CD8-positive, alpha-beta memory T cell (primary cell): ENCODE data around the gene ACTA2. TPM values are rescaled to one million over a fixed set of nuclear protein-coding genes. Genes with fewer than 3 reads are reported as not detected.

Experiments
- CTCF ChIA-PET: fragments of 350-600 bp; sonication (Branson Sonifier 250); formaldehyde crosslinking; loops from one replicate; lab custom pipeline; 2021; ENCODE audit warnings: antibody characterized with exemption; lab: Charles Lee
- POLR2A ChIA-PET: fragments of 350-600 bp; sonication (Branson Sonifier 250); formaldehyde crosslinking; loops from one replicate; lab custom pipeline; 2021; ENCODE audit warnings: antibody characterized with exemption; lab: Charles Lee
- DNase-seq, 5 donors: peaks; one replicate each; pipeline versions ENCODE4 v3.0.0 to v3.0.0-alpha.2; 2020 to 2022; ENCODE audit warnings: mixed read lengths in 1 of 5
- H3K27ac ChIP-seq: one replicate; pipeline ENCODE4 v1.7.0; 2013; ENCODE audit warnings: low read depth, mild to moderate bottlenecking, low read length, moderate library complexity
- H3K27me3 ChIP-seq: 2 replicates; pipeline ENCODE4 v1.7.0; 2013; ENCODE audit warnings: low read length, mild to moderate bottlenecking; ENCODE audit not compliant: insufficient read depth, poor library complexity, severe bottlenecking
- H3K36me3 ChIP-seq: 2 replicates; pipeline ENCODE4 v1.7.0; 2013; ENCODE audit warnings: mild to moderate bottlenecking, low read length, moderate library complexity; ENCODE audit not compliant: insufficient read depth
- H3K4me1 ChIP-seq: 2 replicates; pipeline ENCODE4 v1.7.0; 2013; ENCODE audit warnings: mild to moderate bottlenecking, low read length, moderate library complexity; ENCODE audit not compliant: insufficient read depth
- H3K4me3 ChIP-seq: 2 replicates; pipeline ENCODE4 v1.7.0; 2013; ENCODE audit warnings: mild to moderate bottlenecking, low read length
- H3K9me3 ChIP-seq: 2 replicates; pipeline ENCODE4 v1.7.0; 2013; ENCODE audit warnings: mild to moderate bottlenecking, low read length
- H3K27ac Mint-ChIP-seq, 8 donors: one replicate each; pipeline ENCODE4 v1.8.0; 2020 to 2021; ENCODE audit warnings: mixed read lengths in 8 of 8, mild to moderate bottlenecking in 6 of 8, inconsistent platforms in 3 of 8, moderate library complexity in 3 of 8
- H3K27me3 Mint-ChIP-seq, 2 donors: one replicate each; pipeline ENCODE4 v1.8.0; 2020 to 2021; ENCODE audit warnings: mixed read lengths in 2 of 2, mild to moderate bottlenecking in 1 of 2, moderate library complexity in 1 of 2
- H3K36me3 Mint-ChIP-seq, 3 donors: one replicate each; pipeline ENCODE4 v1.8.0; 2020 to 2021; ENCODE audit warnings: mixed read lengths in 3 of 3, inconsistent platforms in 1 of 3, mild to moderate bottlenecking in 1 of 3
- H3K4me1 Mint-ChIP-seq, 3 donors: one replicate each; pipeline ENCODE4 v1.8.0; 2020 to 2021; ENCODE audit warnings: mixed read lengths in 3 of 3, inconsistent platforms in 1 of 3, mild to moderate bottlenecking in 1 of 3
- H3K4me3 Mint-ChIP-seq, 7 donors: one replicate each; pipeline ENCODE4 v1.8.0; 2020 to 2021; ENCODE audit warnings: mixed read lengths in 7 of 7, mild to moderate bottlenecking in 6 of 7, moderate library complexity in 4 of 7, inconsistent platforms in 2 of 7
- H3K9me3 Mint-ChIP-seq, 5 donors: one replicate each; pipeline ENCODE4 v1.8.0; 2020 to 2022; ENCODE audit warnings: mixed read lengths in 5 of 5, mild to moderate bottlenecking in 3 of 5, moderate library complexity in 2 of 5, inconsistent platforms in 1 of 5
- polyA plus RNA-seq: library from polyadenylated mRNA; unstranded; fragments of 300-500 nt; fragmentation: Illumina TruSeq; gene quantifications from one replicate; pipeline ENCODE4 v1.2.3, GENCODE V29; 2021
- total RNA-seq, 2 experiments: library from RNA; stranded (reverse); gene quantifications; one replicate each; pipeline ENCODE4 v1.2.3, GENCODE V29; 2021

Gene ACTA2
- total and polyA plus RNA-seq, 3 experiments from 2014 or later = 24.4 to 37.1 (median 35.0) TPM

DNA sequence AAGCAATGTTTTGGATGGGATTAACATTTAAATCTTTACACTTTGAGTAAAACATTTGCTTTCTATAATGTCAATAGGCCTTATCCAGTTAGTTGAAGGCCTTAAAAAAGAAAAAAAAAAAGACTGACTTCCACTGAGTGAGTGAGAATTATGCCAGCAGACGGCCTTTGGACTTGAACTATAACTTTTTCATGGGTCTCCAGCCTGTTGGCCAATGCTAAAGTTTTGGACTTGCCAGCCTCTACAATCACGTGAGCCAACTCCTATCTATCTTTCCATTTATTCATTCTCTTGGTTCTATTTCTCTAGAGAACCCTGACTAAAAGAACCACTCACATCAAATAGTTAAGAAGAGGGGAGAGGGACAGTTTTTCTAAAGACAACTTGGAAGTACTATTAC lies 35.3 kb upstream of the ACTA2 start:
- peaks cover 0 to 23% (median 4%) of the 10 kb centered on the region in 3 donors for H3K36me3 Mint-ChIP-seq
- no peaks in the 10 kb centered on the region for H3K27me3 Mint-ChIP-seq
- no peak overlapping the region for H3K27ac ChIP-seq
- peaks cover 52 to 69% (median 67%) of the 10 kb centered on the region in 3 donors for H3K4me1 Mint-ChIP-seq
- peaks cover 4 to 8% (median 5%) of the 10 kb centered on the region in 5 donors for H3K9me3 Mint-ChIP-seq
- no peak overlapping the region for H3K4me3 ChIP-seq
- peaks cover 45% of the 10 kb centered on the region for H3K4me1 ChIP-seq
- H3K9me3 ChIP-seq = peaks cover 5% of the 10 kb centered on the region
- no peaks in the 10 kb centered on the region for H3K27me3 ChIP-seq
- H3K4me3 Mint-ChIP-seq = peak overlapping the region in 2 of 7 donors; percentile 26 to 34
- CTCF ChIA-PET = interaction anchor here (0.8 to 1.4 kb wide), 5 partner anchors 13 to 55 kb away, joined by 3 to 5 read pairs (median 4); no protein-coding TSS in a partner anchor
- no peaks in the 10 kb centered on the region for H3K36me3 ChIP-seq
- peak overlapping the region in 7 of 8 donors; percentile 32 to 97 (median 67) for H3K27ac Mint-ChIP-seq
- DNase-seq = no peak
- POLR2A ChIA-PET = interaction anchor here (0.6 to 1.0 kb wide), 2 partner anchors 39 to 108 kb away, joined by 3 read pairs; partner anchors contain the start of gene STAMBPL1

DNA sequence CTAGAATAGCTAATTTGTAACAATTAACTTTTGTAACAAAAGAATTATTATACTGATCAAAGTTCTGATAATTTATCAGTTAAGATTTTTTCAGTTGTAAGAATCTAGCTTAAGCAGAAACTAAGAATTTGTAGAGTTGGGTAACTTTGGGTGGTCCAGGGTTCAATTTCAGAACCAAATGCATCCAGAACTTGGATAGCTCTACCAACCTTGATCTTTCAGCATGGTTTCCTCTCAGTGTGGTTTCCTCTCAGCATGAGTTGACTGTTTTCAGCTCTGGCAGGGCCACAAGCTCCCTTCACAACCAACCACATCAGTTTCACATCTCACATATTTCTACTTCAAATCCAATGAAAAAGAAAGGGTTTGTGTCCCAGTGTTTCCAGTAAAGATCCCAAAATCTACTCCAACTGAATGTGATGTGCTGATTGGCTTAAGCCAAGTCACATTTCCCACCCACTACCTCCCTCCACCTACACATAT lies 34.7 kb upstream of the ACTA2 start:
- peak overlapping the region in 2 of 7 donors; percentile 4 to 48 for H3K4me3 Mint-ChIP-seq
- H3K9me3 Mint-ChIP-seq = peaks cover 4 to 8% (median 5%) of the 10 kb centered on the region in 5 donors
- no peaks in the 10 kb centered on the region for H3K36me3 ChIP-seq
- H3K4me3 ChIP-seq = no peak overlapping the region
- H3K4me1 ChIP-seq = peaks cover 44% of the 10 kb centered on the region
- no peak for DNase-seq
- no peak overlapping the region for H3K27ac ChIP-seq
- H3K4me1 Mint-ChIP-seq = peaks cover 49 to 67% (median 64%) of the 10 kb centered on the region in 3 donors
- H3K36me3 Mint-ChIP-seq = peaks cover 0 to 21% (median 5%) of the 10 kb centered on the region in 3 donors
- peaks cover 5% of the 10 kb centered on the region for H3K9me3 ChIP-seq
- H3K27me3 ChIP-seq = no peaks in the 10 kb centered on the region
- peak overlapping the region in 7 of 8 donors; percentile 28 to 97 (median 71) for H3K27ac Mint-ChIP-seq
- no peaks in the 10 kb centered on the region for H3K27me3 Mint-ChIP-seq
- CTCF ChIA-PET = interaction anchor here (0.8 to 1.2 kb wide), 8 partner anchors 10 to 56 kb away, joined by 3 to 5 read pairs (median 3); no protein-coding TSS in a partner anchor
- POLR2A ChIA-PET = interaction anchor here (0.6 to 0.8 kb wide), 2 partner anchors 11 to 38 kb away, joined by 3 read pairs; no protein-coding TSS in a partner anchor

DNA sequence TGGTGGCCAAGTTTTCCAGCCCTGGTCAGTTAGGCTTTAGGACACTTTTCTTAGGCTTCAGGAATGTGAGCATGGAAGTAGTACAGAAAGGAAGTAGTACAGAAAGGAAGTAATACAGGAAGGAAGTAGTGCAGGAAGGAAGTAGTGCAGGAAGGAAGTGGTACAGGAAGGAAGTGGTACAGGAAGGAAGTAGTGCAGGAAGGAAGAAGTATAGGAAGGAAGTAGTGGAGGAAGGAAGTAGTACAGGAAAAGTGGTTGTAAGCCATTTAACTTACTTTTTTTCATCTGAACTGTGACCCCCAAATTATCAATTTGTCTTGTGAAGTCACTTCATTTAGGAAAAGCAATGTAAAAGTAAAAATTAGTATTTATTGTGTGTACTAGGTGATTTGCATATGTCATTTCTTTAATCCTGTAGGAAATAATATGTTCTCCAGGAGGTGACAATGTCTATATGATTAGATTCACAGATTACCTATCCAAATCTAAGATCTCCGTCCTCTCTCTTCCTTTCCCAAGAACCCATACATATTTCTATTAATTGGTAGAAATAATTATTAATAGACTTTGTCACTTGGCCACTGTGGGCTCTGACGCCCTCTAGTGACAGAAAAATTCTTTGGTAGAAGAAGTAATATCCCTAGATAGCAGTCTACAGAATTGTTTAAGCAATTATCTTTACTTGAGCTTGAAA lies 34.1 kb upstream of the ACTA2 start:
- Mint-ChIP-seq H3K36me3 (peaks cover 0 to 15% (median 6%) of the 10 kb centered on the region in 3 donors), H3K4me3 (peak overlapping the region in 2 of 7 donors; percentile 2 to 3), H3K4me1 (peaks cover 43 to 63% (median 58%) of the 10 kb centered on the region in 3 donors), H3K9me3 (peaks cover 4 to 8% (median 5%) of the 10 kb centered on the region in 5 donors), H3K27ac (peak overlapping the region; percentile 44 to 97 (median 67)), H3K27me3 (no peaks in the 10 kb centered on the region)
- CTCF ChIA-PET = interaction anchor here (0.8 to 1.2 kb wide), 8 partner anchors 10 to 56 kb away, joined by 3 to 5 read pairs (median 3); no protein-coding TSS in a partner anchor
- Histone ChIP-seq H3K27me3 (no peaks in the 10 kb centered on the region), H3K36me3 (no peaks in the 10 kb centered on the region), H3K9me3 (peaks cover 5% of the 10 kb centered on the region), H3K4me1 (peaks cover 39% of the 10 kb centered on the region), H3K27ac (no peak overlapping the region), H3K4me3 (no peak overlapping the region)
- peak in 1 of 5 donors; percentile 18 for DNase-seq
- POLR2A ChIA-PET = interaction anchor here (0.8 kb wide), 1 partner anchor 12 kb away, joined by 3 read pairs; no protein-coding TSS in a partner anchor

DNA sequence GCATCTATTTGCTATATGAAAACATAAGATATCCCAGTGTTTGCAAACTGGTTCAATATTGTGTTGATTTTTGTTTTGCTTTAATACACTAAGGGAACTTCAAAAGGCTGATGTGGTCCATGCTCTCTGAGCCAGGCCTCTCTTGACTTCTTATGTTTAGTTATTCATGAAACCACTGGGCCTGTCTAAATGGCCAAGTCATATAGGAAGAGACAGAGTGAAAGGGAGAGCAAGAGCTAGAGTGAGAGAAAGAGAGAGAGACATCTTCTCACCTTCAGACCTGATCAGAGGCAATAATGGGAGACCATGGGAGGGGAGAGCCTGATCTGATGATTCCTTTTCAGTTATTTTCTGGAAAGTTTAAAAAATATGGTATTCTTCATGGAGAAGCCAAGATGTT lies 32.0 kb upstream of the ACTA2 start:
- Histone ChIP-seq H3K27ac (no peak overlapping the region), H3K36me3 (no peaks in the 10 kb centered on the region), H3K4me1 (peaks cover 30% of the 10 kb centered on the region), H3K4me3 (no peak overlapping the region), H3K9me3 (peaks cover 5% of the 10 kb centered on the region), H3K27me3 (no peaks in the 10 kb centered on the region)
- ChIA-PET CTCF (no interaction called here), POLR2A (no interaction called here)
- Mint-ChIP-seq H3K4me3 (no peak overlapping the region), H3K9me3 (peaks cover 4 to 8% (median 5%) of the 10 kb centered on the region in 5 donors), H3K36me3 (peaks cover 0 to 6% (median 0%) of the 10 kb centered on the region in 3 donors), H3K27me3 (no peaks in the 10 kb centered on the region), H3K27ac (peak overlapping the region in 7 of 8 donors; percentile 1 to 97 (median 50)), H3K4me1 (peaks cover 32 to 52% (median 44%) of the 10 kb centered on the region in 3 donors)
- DNase-seq = no peak

DNA sequence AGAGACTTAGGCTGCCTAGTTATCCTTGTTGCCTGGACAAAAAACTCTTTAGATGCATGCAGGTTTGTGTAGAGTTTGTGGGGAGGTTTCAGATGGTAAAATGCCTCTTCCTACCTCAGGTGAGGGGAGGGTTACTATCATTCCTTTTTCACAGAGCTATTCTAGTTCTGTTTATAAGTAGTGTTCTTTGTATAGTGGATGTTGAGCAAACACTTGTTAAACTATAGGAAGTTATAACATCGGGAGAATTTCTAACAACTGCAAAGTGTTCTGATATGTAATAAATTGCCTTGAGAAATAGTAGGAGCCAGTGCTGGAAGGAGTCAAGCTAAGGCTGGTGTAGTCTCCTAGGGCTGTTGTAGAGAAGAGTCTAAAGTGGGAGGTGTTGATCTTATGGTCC lies 31.4 kb upstream of the ACTA2 start:
- POLR2A ChIA-PET = no interaction called here
- Histone ChIP-seq H3K4me1 (peaks cover 25% of the 10 kb centered on the region), H3K27ac (no peak overlapping the region), H3K4me3 (no peak overlapping the region), H3K9me3 (peaks cover 5% of the 10 kb centered on the region), H3K27me3 (no peaks in the 10 kb centered on the region), H3K36me3 (no peaks in the 10 kb centered on the region)
- Mint-ChIP-seq H3K36me3 (peaks cover 0 to 6% (median 0%) of the 10 kb centered on the region in 3 donors), H3K27me3 (no peaks in the 10 kb centered on the region), H3K9me3 (peaks cover 4 to 8% (median 5%) of the 10 kb centered on the region in 5 donors), H3K4me1 (peaks cover 29 to 46% (median 42%) of the 10 kb centered on the region in 3 donors), H3K27ac (peak overlapping the region in 6 of 8 donors; percentile 0 to 66 (median 40)), H3K4me3 (no peak overlapping the region)
- no peak for DNase-seq
- CTCF ChIA-PET = no interaction called here

DNA sequence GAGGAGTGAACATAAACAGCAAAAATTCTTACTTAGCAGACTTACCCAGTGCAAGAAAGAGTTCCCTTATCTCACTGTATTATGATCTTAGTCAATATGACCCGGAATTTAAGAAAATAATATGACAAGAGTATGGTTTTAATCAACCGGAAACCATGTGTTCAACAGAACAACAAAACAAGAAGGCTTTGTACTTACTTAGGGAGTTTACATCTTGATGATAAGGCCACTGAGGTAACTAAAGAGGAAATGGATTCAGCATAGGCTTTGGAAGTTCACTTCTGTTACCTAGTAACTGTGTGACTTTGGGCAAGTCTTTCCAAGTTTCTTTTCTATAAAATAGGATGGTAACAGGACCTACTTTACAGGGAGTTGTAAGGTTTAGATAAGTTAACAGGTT lies 30.6 kb upstream of the ACTA2 start:
- H3K4me1 ChIP-seq = peaks cover 18% of the 10 kb centered on the region
- Mint-ChIP-seq H3K4me3 (no peak overlapping the region), H3K36me3 (peaks cover 0 to 6% (median 0%) of the 10 kb centered on the region in 3 donors), H3K4me1 (peaks cover 24 to 39% (median 37%) of the 10 kb centered on the region in 3 donors), H3K27ac (peak overlapping the region in 4 of 8 donors; percentile 20 to 71 (median 41)), H3K27me3 (no peaks in the 10 kb centered on the region), H3K9me3 (peaks cover 4 to 8% (median 5%) of the 10 kb centered on the region in 5 donors)
- H3K9me3 ChIP-seq = peaks cover 5% of the 10 kb centered on the region
- no peaks in the 10 kb centered on the region for H3K27me3 ChIP-seq
- H3K27ac ChIP-seq = no peak overlapping the region
- ChIA-PET CTCF (interaction anchor here (0.9 to 1.8 kb wide), 3 partner anchors 13 to 49 kb away, joined by 3 to 4 read pairs (median 4); no protein-coding TSS in a partner anchor), POLR2A (no interaction called here)
- no peaks in the 10 kb centered on the region for H3K36me3 ChIP-seq
- no peak overlapping the region for H3K4me3 ChIP-seq
- no peak for DNase-seq

DNA sequence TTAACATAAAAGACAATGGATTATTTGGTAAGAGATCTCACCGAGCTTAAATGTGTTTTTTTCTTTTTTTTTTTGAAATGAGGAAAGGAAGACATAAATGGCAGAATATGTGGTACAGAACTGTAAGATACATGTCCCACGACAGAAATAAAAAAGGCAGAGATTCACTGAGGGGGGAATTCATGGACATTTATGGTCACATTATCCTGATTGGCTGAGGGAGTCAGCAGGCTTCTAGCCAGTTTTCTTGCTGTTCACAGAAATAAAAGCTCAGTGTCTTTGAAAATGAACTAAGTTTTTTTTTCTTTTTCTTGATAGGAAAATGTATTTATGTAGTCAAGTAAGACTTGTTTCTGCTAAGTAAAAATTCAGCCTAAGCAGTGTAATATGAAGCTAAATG lies 29.8 kb upstream of the ACTA2 start:
- Histone ChIP-seq H3K4me3 (no peak overlapping the region), H3K36me3 (no peaks in the 10 kb centered on the region), H3K27me3 (no peaks in the 10 kb centered on the region), H3K9me3 (peaks cover 5% of the 10 kb centered on the region), H3K4me1 (peaks cover 9% of the 10 kb centered on the region), H3K27ac (no peak overlapping the region)
- ChIA-PET POLR2A (interaction anchor here (0.6 kb wide), 1 partner anchor 24 kb away, joined by 3 read pairs; no protein-coding TSS in a partner anchor), CTCF (interaction anchor here (0.9 to 1.8 kb wide), 3 partner anchors 14 to 48 kb away, joined by 3 to 4 read pairs (median 4); no protein-coding TSS in a partner anchor)
- H3K4me1 Mint-ChIP-seq = peaks cover 16 to 31% (median 28%) of the 10 kb centered on the region in 3 donors
- H3K27ac Mint-ChIP-seq = peak overlapping the region in 2 of 8 donors; percentile 2 to 21
- DNase-seq = no peak
- peaks cover 0 to 6% (median 0%) of the 10 kb centered on the region in 3 donors for H3K36me3 Mint-ChIP-seq
- H3K4me3 Mint-ChIP-seq = no peak overlapping the region
- no peaks in the 10 kb centered on the region for H3K27me3 Mint-ChIP-seq
- peaks cover 3 to 8% (median 5%) of the 10 kb centered on the region in 5 donors for H3K9me3 Mint-ChIP-seq
